Testis (tissue), 3 donors: ENCODE data around the gene IFNA4. TPM values are rescaled to one million over a fixed set of nuclear protein-coding genes. Genes with fewer than 3 reads are reported as not detected.
A peak's percentile ranks its signal among the peaks of the same experiment; 100 is the strongest.
"Not testable (repeated sequence)": the region's sequence is repeated elsewhere in the genome, so short reads cannot be mapped to it uniquely, and the experiment has no call there.

Source experiments
- DNase-seq: peaks from one replicate; pipeline ENCODE4 v3.0.0-alpha.2; 2019
- H3K27ac ChIP-seq, 2 donors: fragments of 200-600 bp; sonication (generic); one replicate each; pipeline ENCODE4 v1.5.1; 2019
- H3K27me3 ChIP-seq: fragments of 200-600 bp; sonication (generic); one replicate; pipeline ENCODE4 v1.5.1; 2019
- H3K36me3 ChIP-seq: fragments of 200-600 bp; sonication (generic); one replicate; pipeline ENCODE4 v1.5.1; 2017; ENCODE audit warnings: low read depth; ENCODE audit errors: missing control alignments
- H3K4me1 ChIP-seq: fragments of 200-600 bp; sonication (generic); one replicate; pipeline ENCODE4 v1.5.1; 2019
- H3K4me3 ChIP-seq, 2 donors: fragments of 200-600 bp; sonication (generic); one replicate each; pipeline ENCODE4 v1.5.1; 2017 to 2019
- H3K9me3 ChIP-seq: fragments of 200-600 bp; sonication (generic); one replicate; pipeline ENCODE4 v1.5.1; 2017
- CTCF ChIP-seq, 3 experiments: fragments of 450-650 bp in 2 of 3; fragments of 200-600 bp in 1 of 3; sonication (generic) in 1 of 3; IDR thresholded peaks; one replicate each; pipeline ENCODE4 v1.5.1; 2016 to 2019; ENCODE audit warnings: antibody characterized with exemption in 3 of 3, mild to moderate bottlenecking in 2 of 3, moderate library complexity in 1 of 3
- POLR2A ChIP-seq: fragments of 450-650 bp; IDR thresholded peaks from one replicate; pipeline ENCODE4 v1.6.1; 2017; ENCODE audit warnings: antibody characterized with exemption, mild to moderate bottlenecking, moderate library complexity
- WGBS, 2 donors: methylation state at CpG; one replicate each; pipeline ENCODE4 v1.1.5; 2018; 5-methylcytosine and 5-hydroxymethylcytosine counted together
- intact Hi-C: fragments of 100-400 bp; cut with DNase I; formaldehyde crosslinking; loops from one replicate; pipeline ENCODE4 v1.15.1; 2023; ENCODE audit warnings: low total_unique reads
- polyA plus RNA-seq: library from polyadenylated mRNA; stranded (reverse); fragments of 350-450 nt; fragmentation: Illumina TruSeq; extraction: RNeasy Lipid Tissue Mini Kit (QIAGEN cat#74804); gene quantifications from one replicate; pipeline ENCODE4 v1.2.3, GENCODE V29; 2014; ENCODE audit warnings: low read depth, low replicate concordance; ENCODE audit not compliant: insufficient read depth
- total RNA-seq, 2 donors: library from RNA; depleted of rRNA; stranded (reverse); fragments of >200 nt; gene quantifications; one replicate each; pipeline ENCODE4 v1.2.3, GENCODE V29; 2016

The IFNA4 gene
- total and polyA plus RNA-seq, 3 donors from 2014 or later, result not detected

DNA sequence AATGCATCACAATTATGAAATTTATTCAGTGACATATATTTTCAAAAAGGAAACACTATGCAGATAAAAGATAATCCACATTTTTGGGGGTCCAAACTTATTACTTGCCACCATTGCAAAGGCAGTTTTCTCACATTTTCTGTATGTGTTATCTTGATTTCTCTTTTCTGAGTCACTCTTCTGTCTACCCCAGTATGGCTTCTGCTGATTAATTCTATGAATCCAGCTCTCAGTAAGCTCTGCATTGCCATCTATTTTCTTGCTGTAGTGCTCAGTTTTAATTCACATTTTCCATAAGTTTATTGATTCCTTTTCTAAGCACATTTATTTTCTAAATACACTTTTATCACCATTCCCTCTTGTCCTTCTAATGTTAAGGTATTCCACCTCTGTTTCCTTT is 17.8 kb upstream of the IFNA4 start:
- TF ChIP-seq POLR2A, result no peak
- TF ChIP-seq CTCF (IDR thresholded peaks at IDR 0.05), result no peak
- intact Hi-C loops, result no loop called here
- no peak overlapping the region for H3K4me3 ChIP-seq
- H3K36me3 ChIP-seq, result no peaks in the 10 kb centered on the region
- no peaks in the 10 kb centered on the region for H3K27me3 ChIP-seq
- H3K9me3 ChIP-seq, result no peaks in the 10 kb centered on the region
- no peak overlapping the region for H3K27ac ChIP-seq
- no peaks in the 10 kb centered on the region for H3K4me1 ChIP-seq
- DNase-seq, result no peak

DNA sequence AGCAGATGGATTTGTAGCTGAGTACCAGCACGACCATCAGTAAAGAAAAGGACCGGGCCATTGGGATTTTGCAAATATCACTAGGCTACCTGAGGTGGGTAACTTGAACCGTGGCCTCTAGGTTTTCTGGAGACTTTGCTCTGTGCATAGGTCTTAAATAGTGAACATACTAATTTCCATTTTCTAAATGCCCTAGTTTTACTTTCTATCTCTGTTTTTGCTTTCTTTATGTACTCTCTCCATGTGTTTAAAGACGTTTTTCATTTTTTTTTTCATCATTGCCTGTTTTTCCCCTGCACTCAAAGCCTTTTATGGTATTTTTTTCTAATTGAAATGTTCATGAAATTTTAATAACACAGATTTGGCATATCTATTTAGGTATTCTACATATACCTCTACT is 14.7 kb upstream of the IFNA4 start, which contains the start of gene IFNA7:
Gene IFNA7, minus strand, starts transcription at position 101 of the 400 bp plus-strand sequence. Its CDS starts 40 bp downstream, at position 61.
- H3K9me3 ChIP-seq, H3K27ac ChIP-seq, H3K27me3 ChIP-seq, H3K36me3 ChIP-seq, H3K4me3 ChIP-seq, intact Hi-C loops, H3K4me1 ChIP-seq, DNase-seq: not testable (repeated sequence)
- 69 to 80% methylated on average over 4 of the region's 4 CpGs for WGBS, 2 donors

DNA sequence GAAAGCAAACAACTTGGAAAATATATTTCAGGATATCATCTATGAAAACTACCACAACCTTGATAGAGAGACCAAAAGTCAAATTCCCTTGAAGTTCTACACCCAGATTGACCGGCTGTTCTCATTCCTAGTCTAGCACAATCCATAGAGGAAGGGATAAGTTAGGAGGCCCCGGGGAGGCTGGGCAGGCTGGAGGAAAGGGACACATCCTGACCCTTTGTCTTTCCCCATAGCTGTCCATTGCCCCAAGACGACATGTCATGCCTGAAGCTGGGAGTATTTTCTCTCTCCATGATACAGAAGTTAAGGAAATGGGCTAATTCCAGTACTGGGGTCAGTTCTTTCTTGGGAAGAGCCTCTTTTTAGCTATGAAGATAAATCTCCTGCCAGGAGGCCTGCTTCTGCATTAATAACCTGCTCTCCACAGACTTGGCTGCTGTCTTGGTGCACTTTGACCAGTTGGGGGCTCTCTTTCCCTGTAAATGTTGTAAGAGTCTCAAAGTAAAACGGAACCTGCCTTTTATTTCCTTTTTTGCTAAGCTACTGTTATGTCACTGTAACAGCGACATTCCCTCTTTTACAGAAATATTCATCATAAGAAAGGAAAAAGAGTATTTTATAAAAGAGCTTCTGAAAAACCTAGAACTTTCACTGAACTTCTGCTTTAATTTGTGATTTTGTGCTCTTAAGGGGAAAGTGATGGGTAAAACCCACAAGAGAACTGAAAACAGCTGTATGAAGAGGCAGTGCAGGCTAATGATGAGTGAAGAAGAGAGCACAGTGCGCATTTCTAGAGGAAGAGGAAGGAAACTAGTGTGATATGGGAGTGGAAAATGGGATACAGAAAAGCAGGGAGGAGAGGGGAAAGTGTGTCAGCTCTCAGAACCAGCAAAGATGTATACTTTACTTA is 7.7 kb upstream of the IFNA4 start:
- H3K4me3 ChIP-seq, intact Hi-C loops: not testable (repeated sequence)

GRCh38 chr9:21182810-21183736 is 4.3 kb downstream of the IFNA4 start:
- WGBS, 2 donors, result 46 to 48% methylated on average over 4 of the region's 4 CpGs
- H3K27me3 ChIP-seq, intact Hi-C loops, H3K9me3 ChIP-seq, H3K27ac ChIP-seq, H3K4me3 ChIP-seq, H3K36me3 ChIP-seq, H3K4me1 ChIP-seq: not testable (repeated sequence)
- peak in 1 of 3 experiments; percentile 18 for TF ChIP-seq CTCF (IDR thresholded peaks at IDR 0.05)
- peak; percentile 35 for DNase-seq

More for the DNA sequence above, 7.7 kb upstream of the IFNA4 start:
- 49 to 59% methylated on average over 6 of the region's 6 CpGs for WGBS, 2 donors
- not testable (repeated sequence) for H3K27me3 ChIP-seq, H3K36me3 ChIP-seq, H3K4me1 ChIP-seq, H3K27ac ChIP-seq, H3K9me3 ChIP-seq
- DNase-seq, result peak; percentile 36
- peak; percentile 16 to 47 (median 30) for TF ChIP-seq CTCF (IDR thresholded peaks at IDR 0.05)

DNA sequence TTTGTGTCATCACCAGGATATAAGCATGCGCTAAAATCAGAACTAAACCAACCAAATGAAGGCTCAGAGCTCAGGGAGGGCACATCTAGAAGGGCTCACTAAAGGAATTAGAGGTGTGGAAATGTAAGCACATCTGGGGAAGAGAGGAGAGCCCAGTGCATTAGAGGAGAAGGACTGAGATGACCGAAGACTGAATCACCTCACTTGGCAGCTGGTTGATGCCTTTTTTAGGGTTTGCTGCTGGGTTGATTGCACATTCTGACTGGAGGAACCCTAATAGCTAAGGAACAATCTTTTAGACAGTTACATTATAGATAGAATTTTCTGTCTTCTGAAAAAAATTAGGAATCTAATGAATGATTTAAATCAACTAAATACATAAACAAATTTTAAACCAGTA is 12.7 kb downstream of the IFNA4 start:
- Histone ChIP-seq H3K4me3 (no peak overlapping the region), H3K36me3 (no peaks in the 10 kb centered on the region), H3K9me3 (no peaks in the 10 kb centered on the region), H3K4me1 (no peaks in the 10 kb centered on the region), H3K27ac (no peak overlapping the region), H3K27me3 (no peaks in the 10 kb centered on the region)
- intact Hi-C loops, result no loop called here
- WGBS, 2 donors, result 81 to 85% methylated on average over 2 of the region's 2 CpGs
- no peak for TF ChIP-seq POLR2A
- no peak for TF ChIP-seq CTCF (IDR thresholded peaks at IDR 0.05)
- no peak for DNase-seq
